SK-N-SH treated with all-trans-retinoic acid at 6 μM for 48 hours (cell line): ENCODE results near the gene WNT7A.

Experiments used
- ATAC-seq: fragments of 200-7000 bp; cut with Tn5 transposase; 3 replicates; pipeline ENCODE4 v1.9.1; 2020; ENCODE audit warnings: mild to moderate bottlenecking, moderate library complexity
- ARNTL ChIP-seq: fragments of 450-650 bp; formaldehyde crosslinking; IDR thresholded peaks from 2 replicates; pipeline ENCODE4 v1.5.0; 2020; ENCODE audit warnings: low read depth, mild to moderate bottlenecking, moderate library complexity, borderline replicate concordance
- BACH2 ChIP-seq: fragments of 250-450 bp; sonication (Bioruptor Pico); IDR thresholded peaks from 2 replicates; pipeline ENCODE4 v1.9.0; 2021; ENCODE audit warnings: mild to moderate bottlenecking, borderline replicate concordance
- CREB5 ChIP-seq: fragments of 250-450 bp; sonication (Bioruptor Pico); IDR thresholded peaks from 2 replicates; pipeline ENCODE4 v1.5.1; 2020; ENCODE audit warnings: low read depth, mild to moderate bottlenecking, moderate library complexity
- CSDC2 ChIP-seq: fragments of 250-450 bp; sonication (Bioruptor Pico); IDR thresholded peaks from 2 replicates; pipeline ENCODE4 v1.5.0; 2020; ENCODE audit warnings: mild to moderate bottlenecking, moderate library complexity
- CSRNP3 ChIP-seq: fragments of 250-450 bp; sonication (Bioruptor Pico); IDR thresholded peaks from 2 replicates; pipeline ENCODE4 v1.5.1; 2021; ENCODE audit warnings: mild to moderate bottlenecking, moderate library complexity
- ESRRG ChIP-seq: fragments of 250-450 bp; sonication (Bioruptor Pico); IDR thresholded peaks from 2 replicates; pipeline ENCODE4 v1.6.1; 2021; ENCODE audit warnings: mild to moderate bottlenecking
- GLIS3 ChIP-seq: fragments of 250-450 bp; sonication (Bioruptor Pico); IDR thresholded peaks from 2 replicates; pipeline ENCODE4 v1.5.0; 2020; ENCODE audit warnings: mild to moderate bottlenecking, moderate library complexity
- OSR1 ChIP-seq: fragments of 250-450 bp; sonication (Bioruptor Pico); IDR thresholded peaks from 2 replicates; pipeline ENCODE4 v1.8.0; 2022; ENCODE audit warnings: moderate library complexity, mild to moderate bottlenecking, inconsistent platforms
- PATZ1 ChIP-seq: fragments of 250-450 bp; sonication (Bioruptor Pico); IDR thresholded peaks from 2 replicates; pipeline ENCODE4 v1.8.0; 2020; ENCODE audit warnings: mild to moderate bottlenecking, moderate library complexity, borderline replicate concordance
- POU6F1 ChIP-seq: fragments of 250-450 bp; sonication (Bioruptor Pico); IDR thresholded peaks from 2 replicates; pipeline ENCODE4 v1.8.0; 2021; ENCODE audit warnings: low read depth, mild to moderate bottlenecking, moderate library complexity, borderline replicate concordance
- PPARA ChIP-seq: fragments of 250-450 bp; sonication (Bioruptor Pico); IDR thresholded peaks from 2 replicates; pipeline ENCODE4 v1.5.0; 2020; ENCODE audit warnings: mild to moderate bottlenecking, borderline replicate concordance
- RARB ChIP-seq: fragments of 250-450 bp; sonication (Bioruptor Pico); IDR thresholded peaks from 2 replicates; pipeline ENCODE4 v1.8.0; 2021; ENCODE audit warnings: mild to moderate bottlenecking, moderate library complexity
- SNAI2 ChIP-seq: fragments of 250-450 bp; sonication (Bioruptor Pico); IDR thresholded peaks from 2 replicates; pipeline ENCODE4 v1.5.0; 2020; ENCODE audit warnings: mild to moderate bottlenecking, moderate library complexity
- TCF4 ChIP-seq: fragments of 250-450 bp; sonication (Bioruptor Pico); IDR thresholded peaks from 2 replicates; pipeline ENCODE4 v1.8.0; 2021; ENCODE audit warnings: mild to moderate bottlenecking, moderate library complexity, borderline replicate concordance
- TOX ChIP-seq: fragments of 250-450 bp; sonication (Bioruptor Pico); IDR thresholded peaks from 2 replicates; pipeline ENCODE4 v1.8.0; 2021; ENCODE audit warnings: mild to moderate bottlenecking, moderate library complexity, borderline replicate concordance
- ZC3H10 ChIP-seq: fragments of 250-450 bp; sonication (Bioruptor Pico); IDR thresholded peaks from 2 replicates; pipeline ENCODE4 v1.5.1; 2021; ENCODE audit warnings: mild to moderate bottlenecking, moderate library complexity
- ZFP30 ChIP-seq: fragments of 450-650 bp; formaldehyde crosslinking; IDR thresholded peaks from 2 replicates; pipeline ENCODE4 v1.5.0; 2022; ENCODE audit warnings: mild to moderate bottlenecking, moderate library complexity
- ZNF70 ChIP-seq: fragments of 450-650 bp; formaldehyde crosslinking; IDR thresholded peaks from 2 replicates; pipeline ENCODE4 v1.5.0; 2020; ENCODE audit warnings: mild to moderate bottlenecking, moderate library complexity
- ZNF8 ChIP-seq: fragments of 450-650 bp; formaldehyde crosslinking; IDR thresholded peaks from 2 replicates; pipeline ENCODE4 v1.5.0; 2020; ENCODE audit warnings: mild to moderate bottlenecking, moderate library complexity
- TF ChIP-seq, protein P1 (sequence below): fragments of 250-450 bp; sonication (Bioruptor Pico); IDR thresholded peaks from 2 replicates; pipeline ENCODE4 v1.5.0; 2020; ENCODE audit warnings: mild to moderate bottlenecking, moderate library complexity

Gene WNT7A

DNA sequence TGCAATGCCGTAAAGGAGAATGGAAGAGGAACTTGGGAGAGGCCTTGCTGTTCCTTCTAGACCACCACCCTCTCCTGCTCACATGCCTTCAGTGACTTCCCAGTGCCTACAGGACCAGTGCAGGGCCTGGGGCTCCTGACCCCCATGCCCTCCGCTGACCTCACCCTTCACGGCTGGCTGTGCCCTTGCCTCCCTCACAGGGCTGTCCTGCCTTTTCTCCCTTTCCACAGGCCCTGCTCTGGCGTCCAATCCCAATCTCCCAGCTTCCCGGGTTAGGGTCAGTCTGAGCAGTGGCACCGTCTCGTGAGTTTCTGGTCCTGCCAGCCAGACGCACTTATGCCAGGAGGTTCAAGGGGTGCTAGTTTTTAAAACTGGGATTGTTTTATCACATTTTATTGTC lies 110.4 kb downstream of the WNT7A start (continued):
- TF ChIP-seq CSRNP3 (CRISPR knock-in tag), result no peak
- TF ChIP-seq SNAI2, result no peak
- no peak for TF ChIP-seq ESRRG
- no peak for TF ChIP-seq RARB (CRISPR knock-in tag)
- TF ChIP-seq CSDC2 (CRISPR knock-in tag), result no peak

GRCh38 chr3:13768453-13768852 lies 111.4 kb downstream of the WNT7A start:
- TF ChIP-seq ZNF8 (CRISPR knock-in tag) (no peak), ZFP30 (CRISPR knock-in tag) (no peak), OSR1 (CRISPR knock-in tag) (no peak)
- ATAC-seq, result no peak

DNA sequence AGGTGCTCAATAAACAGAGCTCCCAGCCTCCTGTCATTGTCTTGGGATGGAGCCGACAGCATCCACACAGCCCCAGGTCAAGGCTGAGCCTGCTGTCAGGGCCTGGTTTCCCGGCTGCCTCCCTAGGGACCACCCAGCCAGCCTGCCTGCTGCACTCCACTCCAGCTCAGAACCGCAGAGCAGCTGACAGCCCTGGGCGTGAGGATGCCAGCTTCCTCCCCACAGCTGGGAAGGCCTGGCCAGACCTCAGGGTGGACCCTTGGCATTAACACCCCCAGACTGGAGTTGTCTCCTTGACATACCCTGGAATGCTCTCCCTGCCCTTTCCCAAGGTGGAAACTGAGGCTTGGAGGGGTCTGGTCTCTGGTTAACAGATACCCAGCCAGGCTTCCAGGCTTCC lies 112.0 kb downstream of the WNT7A start:
- ATAC-seq, result no peak
- TF ChIP-seq OSR1 (CRISPR knock-in tag) (no peak), BACH2 (CRISPR knock-in tag) (no peak), ZNF8 (CRISPR knock-in tag) (no peak), SNAI2 (no peak), GLIS3 (CRISPR knock-in tag) (no peak), CSRNP3 (CRISPR knock-in tag) (no peak)
- TF ChIP-seq, protein P1, sequence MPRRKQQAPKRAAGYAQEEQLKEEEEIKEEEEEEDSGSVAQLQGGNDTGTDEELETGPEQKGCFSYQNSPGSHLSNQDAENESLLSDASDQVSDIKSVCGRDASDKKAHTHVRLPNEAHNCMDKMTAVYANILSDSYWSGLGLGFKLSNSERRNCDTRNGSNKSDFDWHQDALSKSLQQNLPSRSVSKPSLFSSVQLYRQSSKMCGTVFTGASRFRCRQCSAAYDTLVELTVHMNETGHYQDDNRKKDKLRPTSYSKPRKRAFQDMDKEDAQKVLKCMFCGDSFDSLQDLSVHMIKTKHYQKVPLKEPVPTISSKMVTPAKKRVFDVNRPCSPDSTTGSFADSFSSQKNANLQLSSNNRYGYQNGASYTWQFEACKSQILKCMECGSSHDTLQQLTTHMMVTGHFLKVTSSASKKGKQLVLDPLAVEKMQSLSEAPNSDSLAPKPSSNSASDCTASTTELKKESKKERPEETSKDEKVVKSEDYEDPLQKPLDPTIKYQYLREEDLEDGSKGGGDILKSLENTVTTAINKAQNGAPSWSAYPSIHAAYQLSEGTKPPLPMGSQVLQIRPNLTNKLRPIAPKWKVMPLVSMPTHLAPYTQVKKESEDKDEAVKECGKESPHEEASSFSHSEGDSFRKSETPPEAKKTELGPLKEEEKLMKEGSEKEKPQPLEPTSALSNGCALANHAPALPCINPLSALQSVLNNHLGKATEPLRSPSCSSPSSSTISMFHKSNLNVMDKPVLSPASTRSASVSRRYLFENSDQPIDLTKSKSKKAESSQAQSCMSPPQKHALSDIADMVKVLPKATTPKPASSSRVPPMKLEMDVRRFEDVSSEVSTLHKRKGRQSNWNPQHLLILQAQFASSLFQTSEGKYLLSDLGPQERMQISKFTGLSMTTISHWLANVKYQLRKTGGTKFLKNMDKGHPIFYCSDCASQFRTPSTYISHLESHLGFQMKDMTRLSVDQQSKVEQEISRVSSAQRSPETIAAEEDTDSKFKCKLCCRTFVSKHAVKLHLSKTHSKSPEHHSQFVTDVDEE (CRISPR knock-in tag), result no peak

DNA sequence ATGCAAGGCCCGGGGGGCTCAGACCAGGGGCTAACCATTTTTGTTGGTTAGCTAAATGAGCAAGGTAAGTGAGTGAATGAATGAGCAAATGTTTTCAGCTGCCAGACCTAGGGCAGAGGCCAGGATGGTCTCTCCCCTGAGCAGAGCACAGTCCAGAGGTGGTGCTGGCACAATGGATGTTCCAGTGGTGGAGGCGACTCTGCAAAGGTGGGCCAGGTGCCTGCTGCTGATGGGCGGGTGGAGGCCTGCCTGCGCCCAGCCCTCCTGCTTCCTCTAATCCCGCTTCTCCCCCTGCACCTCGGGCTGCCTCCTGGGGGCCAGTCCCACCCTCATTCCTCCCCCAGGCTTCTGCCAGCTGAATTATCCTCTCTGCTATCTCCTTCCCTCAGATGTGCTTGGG lies 112.8 kb downstream of the WNT7A start:
- ATAC-seq, result no peak
- TF ChIP-seq RARB (CRISPR knock-in tag), result no peak
- no peak for TF ChIP-seq CREB5 (CRISPR knock-in tag)
- TF ChIP-seq CSDC2 (CRISPR knock-in tag), result no peak
- no peak for TF ChIP-seq TOX
- TF ChIP-seq SNAI2, result no peak
- no peak for TF ChIP-seq TCF4 (CRISPR knock-in tag)
- TF ChIP-seq PATZ1, result no peak
- TF ChIP-seq ARNTL (CRISPR knock-in tag), result no peak
- no peak for TF ChIP-seq ZNF8 (CRISPR knock-in tag)
- TF ChIP-seq, protein P1 (CRISPR knock-in tag), result no peak
- TF ChIP-seq GLIS3 (CRISPR knock-in tag), result no peak
- TF ChIP-seq CSRNP3 (CRISPR knock-in tag), result no peak
- no peak for TF ChIP-seq BACH2 (CRISPR knock-in tag)
- no peak for TF ChIP-seq ZNF70
- TF ChIP-seq PPARA, result no peak
- no peak for TF ChIP-seq ESRRG
- TF ChIP-seq POU6F1 (CRISPR knock-in tag), result no peak
- no peak for TF ChIP-seq ZC3H10
- TF ChIP-seq OSR1 (CRISPR knock-in tag), result no peak
